HS-5 (cell line): Measurements from ENCODE around the gene YIF1A.

Experiments
- DNase-seq: peaks from one replicate; pipeline ENCODE4 v3.0.0-alpha.2; 2012; ENCODE audit warnings: low read depth

YIF1A gene, protein sequence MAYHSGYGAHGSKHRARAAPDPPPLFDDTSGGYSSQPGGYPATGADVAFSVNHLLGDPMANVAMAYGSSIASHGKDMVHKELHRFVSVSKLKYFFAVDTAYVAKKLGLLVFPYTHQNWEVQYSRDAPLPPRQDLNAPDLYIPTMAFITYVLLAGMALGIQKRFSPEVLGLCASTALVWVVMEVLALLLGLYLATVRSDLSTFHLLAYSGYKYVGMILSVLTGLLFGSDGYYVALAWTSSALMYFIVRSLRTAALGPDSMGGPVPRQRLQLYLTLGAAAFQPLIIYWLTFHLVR

DNA sequence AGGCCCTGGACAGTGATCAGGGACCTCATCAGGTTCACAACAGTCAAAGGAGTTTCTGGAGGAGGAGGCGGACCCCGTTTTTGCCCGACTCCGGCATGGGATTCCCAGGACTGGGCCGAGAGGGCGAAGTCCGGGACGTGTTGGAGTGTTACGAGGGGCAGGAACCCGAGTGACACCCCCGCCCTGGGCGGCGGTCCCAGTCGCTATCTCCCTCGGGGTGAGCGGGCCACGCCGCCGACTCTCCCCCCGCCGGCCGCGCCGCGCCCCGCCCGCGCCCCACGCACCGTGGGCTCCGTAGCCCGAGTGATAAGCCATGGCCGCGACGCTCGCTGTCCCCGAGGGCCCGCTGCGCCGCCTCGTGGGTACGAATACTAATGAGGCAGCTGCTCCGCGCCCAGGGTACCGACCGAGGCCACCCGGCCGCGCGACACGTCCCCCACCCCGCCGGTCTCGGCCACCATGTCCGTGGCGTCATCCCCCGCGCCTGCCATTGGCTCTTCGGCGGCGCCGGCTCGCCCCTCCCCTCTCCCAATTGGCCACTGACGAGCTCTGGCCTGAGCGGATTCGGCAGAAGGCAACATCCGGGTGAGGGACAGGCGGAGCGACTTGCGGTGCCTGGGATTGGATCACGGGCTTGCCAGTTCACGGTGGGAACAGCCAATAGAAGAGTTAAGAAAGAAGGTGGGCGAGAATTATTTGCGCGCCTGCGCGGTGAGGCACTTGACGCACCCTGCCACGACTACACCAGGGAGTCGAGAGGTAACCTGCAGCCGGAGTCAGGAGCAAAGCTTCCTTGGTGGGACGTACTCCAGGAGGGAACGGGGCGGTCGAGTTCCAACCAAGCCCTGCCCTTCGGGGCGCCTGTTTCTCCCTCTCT, at the start of gene YIF1A:
TSS of gene YIF1A (minus strand) at position 473 of the 877 bp plus-strand sequence. CDS start at position 315, 158 bp downstream.
- peak; percentile 98 for DNase-seq

DNA sequence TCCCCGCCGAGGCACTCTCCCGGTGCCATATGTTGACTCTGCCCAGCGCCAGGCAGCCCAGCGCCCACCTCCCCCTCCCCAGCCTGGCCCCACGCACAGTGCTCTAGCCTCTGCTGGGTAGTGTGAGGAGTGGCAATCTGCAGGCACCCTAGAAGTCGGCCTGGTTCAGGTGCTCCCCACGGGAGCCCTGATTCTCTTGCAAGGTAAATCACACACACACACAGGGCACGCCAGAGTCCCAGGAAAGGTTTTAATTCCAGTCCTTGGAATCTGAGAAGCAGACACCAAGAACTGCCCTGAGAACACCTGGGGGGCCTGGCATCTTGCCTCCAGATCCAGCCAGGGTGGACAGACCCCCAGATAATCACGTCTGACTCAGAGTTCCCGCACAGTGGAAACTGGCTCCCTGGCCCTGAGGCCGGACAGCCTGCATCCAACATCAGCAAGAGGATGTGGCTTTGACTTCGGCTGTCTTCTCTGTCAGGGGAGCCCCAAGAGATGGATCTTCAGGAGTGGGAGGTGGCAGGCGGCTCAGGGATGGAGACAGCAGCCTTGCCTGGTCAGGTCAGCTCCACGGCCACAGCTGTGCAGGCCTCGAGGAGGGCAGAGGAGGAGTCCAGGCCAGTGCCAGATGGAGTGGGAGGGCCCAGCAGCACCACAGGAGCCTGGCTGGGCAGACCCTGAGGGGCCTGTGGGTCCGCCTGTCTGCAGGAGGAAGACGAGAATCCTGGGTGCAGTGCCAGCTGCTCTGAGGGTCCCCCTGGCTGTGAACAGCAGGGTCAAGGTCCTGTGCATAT, 48.4 kb upstream of the YIF1A start:
- DNase-seq, result no peak

DNA sequence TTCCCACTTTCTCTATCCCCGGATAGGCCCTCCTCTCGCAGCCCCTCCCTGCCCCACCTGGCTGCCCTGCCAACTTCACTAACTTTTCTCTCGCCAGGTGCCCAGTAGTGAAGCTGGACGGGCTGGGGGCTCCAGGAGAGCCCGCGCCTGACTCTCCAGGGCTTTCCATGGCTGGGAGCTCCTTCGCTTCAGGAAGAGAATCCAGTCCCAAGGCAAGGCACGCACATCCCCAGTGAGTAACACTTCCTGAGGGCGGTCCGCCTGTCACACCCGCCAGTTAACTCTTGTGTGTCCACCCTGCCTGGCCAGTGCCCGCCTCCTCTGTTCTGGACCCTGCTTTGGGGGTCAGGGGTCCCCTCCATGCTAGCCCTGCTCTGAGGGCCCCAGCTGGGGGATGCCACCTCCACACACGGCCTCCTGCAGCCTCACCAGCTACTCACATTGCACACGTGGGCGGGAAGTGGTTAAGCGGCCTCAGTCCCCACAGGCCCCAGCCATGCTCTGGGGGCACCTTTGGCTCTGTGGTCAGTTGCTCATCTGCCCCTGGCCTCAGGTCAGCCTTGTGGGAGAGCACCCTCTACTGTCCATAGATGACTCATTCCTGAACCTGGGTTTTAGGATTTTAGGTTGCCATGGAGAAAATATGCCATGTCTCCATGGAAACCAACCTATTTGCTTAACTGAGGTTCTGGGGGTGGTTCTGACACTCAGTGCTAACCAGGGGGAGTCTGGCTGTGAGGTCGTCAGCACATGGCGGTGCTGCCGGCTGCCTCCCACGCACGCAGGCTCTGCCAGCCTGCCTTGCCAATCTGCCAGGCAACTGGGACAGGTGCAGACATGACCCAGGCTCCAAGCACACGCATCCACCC, 47.5 kb upstream of the YIF1A start, which contains the start of gene RIN1:
TSS of gene RIN1 (minus strand) at position 201 of the 869 bp plus-strand sequence. CDS start at position 169, 32 bp downstream.
- DNase-seq, result peak; percentile 97

DNA sequence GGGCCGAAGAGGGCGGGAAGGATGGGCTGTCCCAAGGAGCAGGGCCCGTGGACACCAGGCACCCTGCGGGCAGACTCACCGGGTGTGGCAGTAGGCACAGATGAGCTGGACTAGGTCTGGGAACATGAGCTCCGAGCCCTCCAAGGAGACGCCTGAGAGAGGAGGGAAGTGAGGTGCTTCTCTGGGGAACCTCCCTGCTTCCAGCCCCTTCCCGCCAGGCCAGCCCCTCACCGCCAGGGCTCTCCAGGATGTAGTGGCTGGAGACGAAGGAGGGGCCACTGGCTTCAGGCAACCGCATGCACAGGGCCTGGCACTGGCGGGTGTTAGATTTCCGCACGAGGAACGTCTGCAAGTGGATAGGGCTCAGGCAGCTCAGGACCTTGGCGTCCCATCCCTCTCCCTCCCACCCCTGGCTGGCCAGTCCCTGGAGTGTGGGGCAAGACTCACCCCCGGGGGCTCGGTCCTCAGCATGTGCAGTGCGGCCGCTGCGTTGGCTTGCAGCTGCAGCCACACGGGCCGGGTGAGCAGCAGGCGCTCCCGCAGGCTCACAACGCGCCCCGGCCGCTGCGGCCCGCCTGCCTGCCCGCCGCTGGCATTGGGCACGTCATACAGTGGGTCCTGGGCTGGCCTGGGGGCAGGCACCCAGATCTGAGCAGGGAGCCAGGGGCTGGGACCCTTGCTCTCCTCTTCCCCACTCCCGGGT, 46.7 kb upstream of the YIF1A start:
- DNase-seq, result no peak

DNA sequence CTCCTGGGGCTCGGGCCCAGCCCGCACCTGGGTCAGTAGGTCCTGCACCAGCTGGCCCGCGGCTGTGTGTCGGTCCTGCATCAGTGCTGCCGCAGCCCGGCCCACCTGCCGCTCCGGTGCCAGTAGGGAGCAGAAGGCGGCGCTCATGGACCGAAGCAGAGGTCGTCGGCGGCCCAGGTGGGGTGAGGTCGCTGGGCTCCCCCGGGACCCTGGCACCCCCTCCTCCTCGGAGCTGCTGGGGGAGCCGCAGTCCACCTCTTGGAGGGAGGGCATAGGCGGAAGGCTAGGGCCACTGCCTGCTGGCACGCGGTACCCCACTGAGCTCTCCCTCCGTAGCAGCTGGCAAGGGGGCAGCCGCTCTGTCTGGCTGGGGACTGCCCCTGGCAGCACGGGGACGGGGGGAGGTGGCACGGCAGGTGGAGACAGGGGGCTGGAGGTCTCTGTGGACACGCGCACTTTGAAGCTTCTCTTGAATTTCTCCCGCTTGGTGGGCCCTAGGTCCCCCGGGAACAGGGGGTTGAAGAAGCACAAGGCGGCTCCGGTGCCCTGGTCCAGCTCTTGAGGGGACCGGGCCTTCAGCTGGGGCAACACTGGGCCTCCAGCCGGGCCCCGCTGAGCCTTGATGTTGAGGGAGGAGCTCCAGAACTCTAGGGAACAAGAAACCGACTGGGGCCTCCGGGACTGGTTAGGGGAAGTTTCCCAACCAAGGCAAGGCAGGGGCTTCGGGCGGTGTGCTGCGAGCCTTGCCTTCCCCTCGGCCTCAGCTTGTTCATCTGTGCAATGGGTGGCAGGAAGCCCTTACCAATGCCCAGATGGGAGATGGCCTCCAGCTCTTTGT, 45.9 kb upstream of the YIF1A start:
- no peak for DNase-seq

DNA sequence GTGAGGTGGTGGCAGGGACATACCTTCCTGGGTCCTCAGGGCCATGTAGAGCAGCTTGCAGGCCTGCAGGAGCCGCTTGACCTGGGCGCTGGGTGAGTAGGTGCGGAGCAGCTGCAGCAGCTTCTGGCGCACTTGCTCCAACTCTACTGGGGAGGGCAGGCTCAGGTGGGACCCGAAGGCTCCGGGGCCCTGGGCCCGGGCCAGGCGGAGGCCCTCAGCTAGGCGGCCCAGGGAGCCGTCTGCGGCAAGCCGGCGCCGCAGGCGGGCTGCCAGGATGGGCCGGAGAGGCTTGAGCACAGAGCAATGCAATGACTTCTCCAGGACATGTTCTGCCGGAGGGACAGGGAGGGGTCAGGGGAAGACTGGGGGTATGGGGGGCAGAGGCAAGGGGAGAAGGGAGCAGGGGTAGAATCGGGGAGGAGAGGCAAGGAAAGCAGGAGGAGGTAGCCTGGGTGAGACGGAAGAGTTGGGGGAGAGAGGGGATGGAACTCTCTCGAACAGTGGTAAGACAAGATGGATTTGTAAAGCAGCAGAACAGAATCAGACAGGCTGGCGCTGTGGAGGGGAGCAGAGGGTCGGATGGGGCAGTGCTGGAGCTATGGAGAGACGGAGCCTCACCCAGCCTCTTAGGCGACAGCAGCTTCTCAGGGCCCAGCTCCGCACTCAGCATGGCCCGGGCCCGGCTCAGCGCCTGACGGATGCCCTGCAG, 45.1 kb upstream of the YIF1A start:
- DNase-seq, result no peak

DNA sequence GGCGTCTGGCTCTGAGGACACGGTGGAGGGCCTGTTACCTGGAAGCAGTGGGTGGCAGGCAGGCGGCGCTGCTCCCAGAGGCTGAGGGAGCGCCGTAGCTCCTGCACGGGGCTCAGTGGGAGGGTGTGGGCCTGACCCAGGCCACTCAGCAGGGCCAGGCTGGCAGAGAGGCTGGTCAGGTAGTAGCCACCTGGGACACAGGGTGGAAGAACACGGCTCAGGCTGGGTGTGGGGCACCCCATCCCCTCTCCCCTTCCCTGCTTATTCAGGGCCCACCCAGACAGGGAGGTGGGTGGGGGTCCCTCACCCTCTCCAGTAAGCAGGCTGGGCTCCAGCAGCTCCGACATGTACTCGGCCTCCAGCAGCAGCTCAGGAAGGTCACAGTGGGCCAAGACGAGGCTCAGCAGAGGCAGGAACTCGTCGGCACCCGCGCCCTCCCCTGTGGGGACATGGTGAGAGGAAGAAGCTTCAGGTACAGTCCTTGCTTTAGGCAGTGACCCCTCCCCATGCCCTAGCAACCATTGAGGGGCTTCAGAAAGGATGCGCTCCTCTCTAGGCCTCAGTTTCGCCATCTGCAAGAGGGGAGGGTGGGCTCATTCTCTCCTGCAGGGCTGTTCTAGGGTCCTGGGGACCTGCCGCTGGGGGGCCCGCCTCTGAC, 44.4 kb upstream of the YIF1A start:
- no peak for DNase-seq

DNA sequence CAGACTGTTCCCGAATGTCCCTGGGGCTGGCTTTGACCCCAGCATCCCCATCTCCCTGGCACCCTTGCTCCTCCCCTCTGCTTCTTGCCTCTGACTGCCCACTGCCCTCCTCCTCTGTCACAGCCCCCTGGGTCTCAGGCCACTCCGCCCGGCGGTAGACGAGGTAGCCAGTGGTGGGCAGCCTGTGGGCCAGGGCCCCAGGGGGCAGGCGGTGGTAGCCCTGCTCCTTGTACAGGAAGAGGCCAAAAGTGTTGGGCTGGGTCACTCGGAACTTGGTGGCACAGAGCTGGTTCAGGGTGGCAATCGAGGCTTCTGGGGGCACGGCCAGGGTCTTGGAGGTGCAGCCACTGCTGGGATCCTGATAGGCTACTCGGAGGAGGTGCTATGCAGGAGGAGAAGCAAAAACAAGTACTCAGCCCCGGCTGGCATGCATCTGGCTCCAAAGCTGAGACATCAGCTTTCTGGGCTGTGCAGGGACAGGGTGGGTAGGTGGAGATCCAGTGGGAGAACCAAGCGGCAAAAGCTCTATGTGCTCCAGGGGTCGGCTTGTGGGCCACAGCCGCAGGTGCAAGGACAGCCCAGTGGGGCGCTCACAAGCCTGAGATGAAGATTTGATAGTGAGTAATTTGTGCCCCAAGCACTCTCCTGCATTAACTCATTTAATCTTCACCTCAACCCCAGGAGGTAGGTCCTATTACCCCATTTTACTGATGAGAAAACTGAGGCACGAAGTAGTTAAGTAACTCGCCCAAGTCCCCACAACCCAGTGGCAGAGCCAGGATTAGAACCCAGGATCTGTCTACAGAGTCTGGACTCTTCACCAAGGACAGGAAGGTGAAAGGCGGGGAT, 43.7 kb upstream of the YIF1A start:
- no peak for DNase-seq

DNA sequence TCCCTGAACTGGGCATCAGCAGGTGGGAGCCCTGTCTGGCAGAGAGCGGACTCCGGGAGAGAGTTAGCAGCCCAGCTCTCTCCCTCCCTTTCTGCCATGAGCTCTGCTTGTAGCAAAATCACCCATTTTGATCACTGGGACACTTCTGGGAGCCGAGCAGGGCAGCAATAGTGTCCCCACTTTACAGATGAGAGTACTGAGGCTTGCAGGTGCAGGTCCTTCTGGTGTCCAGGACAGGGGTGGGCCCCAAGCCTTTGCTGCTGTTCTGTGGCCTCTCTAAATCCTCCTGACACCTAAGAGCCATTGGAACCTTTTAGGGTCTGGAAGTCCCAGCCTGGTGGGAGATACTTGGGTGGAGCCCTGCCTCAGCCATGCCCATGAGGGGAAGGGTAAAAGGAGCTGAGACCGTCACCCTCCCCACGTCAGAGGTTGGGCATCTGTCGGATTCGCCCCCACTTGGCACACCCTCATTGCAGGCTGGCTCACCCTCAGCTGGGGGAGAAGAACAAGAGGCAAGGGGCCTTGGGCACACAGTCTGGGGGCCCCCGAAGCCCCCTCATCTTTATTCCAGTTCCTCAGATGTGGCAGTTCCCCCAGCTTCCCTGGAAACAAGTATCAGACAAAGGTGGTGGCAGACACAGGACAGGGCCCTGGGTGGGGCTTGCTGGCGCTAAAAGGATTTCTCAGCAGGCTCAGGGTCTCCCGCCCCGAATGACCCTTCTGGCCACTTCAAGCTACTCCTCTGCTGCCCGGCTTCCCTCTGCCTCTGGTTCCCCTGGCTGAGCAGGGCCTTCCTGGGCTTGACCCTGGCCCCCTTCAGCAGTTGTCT, 42.8 kb upstream of the YIF1A start:
- no peak for DNase-seq

DNA sequence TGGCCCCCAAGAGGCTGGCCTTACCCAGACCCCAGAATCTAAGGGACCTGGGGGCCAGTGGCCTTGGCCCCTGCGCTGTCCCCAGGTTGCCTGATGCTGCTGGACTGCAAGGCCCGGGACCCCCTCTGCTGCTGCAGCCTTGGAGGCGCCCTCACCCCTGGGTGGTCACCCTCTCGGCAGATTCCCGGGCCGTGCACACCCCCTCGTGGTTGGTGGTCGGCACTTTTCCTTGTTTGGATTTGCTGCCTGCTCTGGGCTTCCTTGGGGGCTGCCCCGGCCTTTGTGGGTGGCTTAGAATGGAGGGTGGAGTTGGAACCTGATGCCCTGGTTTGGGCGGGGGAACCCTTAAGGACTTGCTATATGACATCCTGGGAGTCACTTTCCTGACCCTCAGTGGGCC, 42.0 kb upstream of the YIF1A start:
- no peak for DNase-seq

DNA sequence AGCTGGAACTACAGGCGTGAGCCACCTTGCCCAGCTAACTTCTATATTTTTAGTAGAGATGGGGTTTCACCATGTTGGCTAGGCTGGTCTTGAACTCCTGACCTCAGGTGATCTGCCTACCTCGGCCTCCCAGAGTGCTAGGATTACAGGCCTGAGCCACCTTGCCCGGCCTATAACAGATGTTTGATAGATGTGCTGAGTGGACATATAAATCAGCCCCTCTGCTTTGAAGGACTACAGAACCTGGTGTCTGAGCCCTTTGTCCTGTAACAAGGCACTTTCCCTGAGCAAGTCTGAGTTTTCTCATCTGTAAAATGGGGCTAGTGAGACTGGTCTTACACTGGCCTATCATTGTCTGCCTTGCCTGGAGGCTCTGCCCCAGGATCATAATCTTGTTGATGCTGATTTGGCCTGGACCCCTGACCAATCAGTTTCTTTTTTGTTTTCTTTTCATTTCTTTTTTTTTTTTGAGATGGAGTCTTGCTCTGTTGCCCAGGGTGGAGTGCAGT, 40.3 kb upstream of the YIF1A start:
- DNase-seq, result no peak

DNA sequence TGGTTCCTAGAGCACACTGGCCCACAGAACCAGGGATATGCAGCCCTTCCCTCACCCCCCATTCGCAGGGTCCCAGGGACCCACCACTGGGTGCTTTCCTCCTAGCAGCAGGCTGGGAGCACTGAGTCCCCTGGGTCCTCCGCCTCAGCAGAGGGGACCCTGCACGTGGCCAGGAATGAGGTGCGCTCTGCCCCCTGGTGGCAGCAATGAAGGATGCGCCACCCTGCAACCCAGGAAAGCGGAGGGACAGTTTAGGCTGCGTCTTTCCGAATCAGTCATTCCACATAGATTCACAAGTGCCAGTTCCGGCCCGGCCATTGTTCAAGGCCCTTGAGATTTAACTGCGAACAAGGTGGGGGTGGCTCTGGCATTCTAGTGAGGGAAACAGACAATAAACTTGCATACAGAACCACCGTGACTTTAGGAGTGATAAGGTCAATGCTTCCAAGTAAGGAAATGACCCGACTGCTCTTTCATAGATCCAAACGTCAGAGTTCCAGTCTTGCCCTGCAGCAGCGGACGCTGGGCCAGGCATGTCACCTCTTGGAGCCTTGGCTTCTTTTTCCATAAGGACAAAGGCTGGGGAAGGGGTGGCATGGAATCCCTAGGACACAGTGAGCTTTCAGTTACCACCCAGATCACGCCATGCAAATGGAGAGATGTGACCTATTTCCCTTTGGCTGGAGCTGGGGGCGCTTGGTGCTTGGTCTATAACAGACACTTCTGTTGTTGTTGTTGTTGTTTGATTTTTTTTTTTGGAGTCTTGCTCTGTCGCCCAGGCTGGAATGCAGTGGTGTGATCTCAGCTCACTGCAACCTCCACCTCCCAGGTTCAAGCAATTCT, 39.6 kb upstream of the YIF1A start:
- peak; percentile 63 for DNase-seq

DNA sequence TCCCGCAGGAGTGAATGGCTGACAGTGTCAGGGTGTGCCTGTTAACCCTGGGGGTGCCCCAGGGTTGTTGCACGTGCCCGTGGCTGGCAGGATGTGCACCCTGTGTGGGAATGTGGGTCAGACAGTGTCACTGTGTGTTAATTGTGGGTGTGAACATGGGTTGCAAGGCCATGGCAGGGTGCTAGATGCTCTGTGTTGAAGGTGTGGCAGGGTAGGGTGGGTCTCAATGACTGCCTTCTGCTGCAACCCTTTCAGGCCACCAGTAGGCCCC, 39.0 kb upstream of the YIF1A start:
- DNase-seq, result no peak

DNA sequence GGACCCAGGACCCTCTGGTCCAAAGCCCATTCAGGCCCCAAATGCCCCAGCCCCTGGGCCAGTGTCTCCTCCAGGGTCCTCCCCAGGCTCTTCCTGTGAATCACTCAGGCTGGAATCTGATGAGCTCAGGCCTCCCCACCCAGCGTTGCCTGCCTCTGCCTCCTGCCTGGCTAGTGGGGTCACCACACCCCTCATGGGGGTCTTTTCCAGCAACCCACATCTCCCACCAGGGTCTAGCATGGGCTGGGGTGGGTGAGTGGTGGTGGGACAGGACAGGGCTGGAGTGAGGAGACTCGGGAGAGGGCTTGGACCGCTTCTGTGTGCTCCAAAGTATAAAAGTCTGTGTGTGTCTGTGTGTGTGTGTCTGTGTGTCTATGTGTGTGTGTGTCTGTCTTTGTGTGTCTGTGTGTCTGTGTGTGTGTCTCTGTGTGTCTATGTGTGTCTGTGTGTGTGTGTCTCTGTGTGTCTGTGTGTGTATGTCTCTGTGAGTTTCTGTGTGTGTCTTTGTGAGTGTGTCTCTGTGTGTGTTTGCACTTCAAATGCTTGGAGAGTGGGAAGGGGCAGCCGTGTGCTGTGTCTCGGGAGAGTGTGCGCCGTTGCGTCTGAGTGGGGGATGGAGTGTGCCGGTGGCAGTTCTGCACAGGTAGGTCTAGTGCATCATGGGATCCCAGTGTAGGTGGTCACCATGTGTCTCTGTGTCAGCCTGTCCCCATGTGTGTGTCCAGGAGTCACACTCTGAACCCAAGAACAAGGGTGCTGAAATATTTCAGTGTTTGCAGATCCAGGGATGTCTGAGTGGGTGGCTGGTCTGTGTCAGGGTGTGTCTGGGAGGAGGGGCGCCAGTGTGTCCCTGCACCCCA, 38.5 kb upstream of the YIF1A start:
- DNase-seq, result peak; percentile 61
